Ascending aorta (tissue), 2 donors: ENCODE data around the gene NDFIP2. TPM values are rescaled to one million over a fixed set of nuclear protein-coding genes. Genes with fewer than 3 reads are reported as not detected.

Source experiments
- DNase-seq, 2 donors: peaks; one replicate each; pipeline ENCODE4 v3.0.0-alpha.2; 2019; ENCODE audit warnings: low spot score in 2 of 2
- H3K27ac ChIP-seq, 2 donors: fragments of 200-600 bp; sonication (generic); one replicate each; pipeline ENCODE4 v1.5.1; 2016 to 2017; ENCODE audit warnings: mild to moderate bottlenecking in 1 of 2
- H3K27me3 ChIP-seq: fragments of 200-600 bp; sonication (generic); one replicate; pipeline ENCODE4 v1.5.1; 2017
- H3K36me3 ChIP-seq, 2 donors: fragments of 200-600 bp; sonication (generic); one replicate each; pipeline ENCODE4 v1.5.1; 2016
- H3K4me1 ChIP-seq, 2 donors: fragments of 200-600 bp; sonication (generic); one replicate each; pipeline ENCODE4 v1.5.1; 2016 to 2017; ENCODE audit warnings: mild to moderate bottlenecking in 1 of 2
- H3K4me3 ChIP-seq, 2 donors: fragments of 200-600 bp; sonication (generic); one replicate each; pipeline ENCODE4 v1.5.1; 2016 to 2017; ENCODE audit warnings: mild to moderate bottlenecking in 1 of 2
- H3K9me3 ChIP-seq, 2 donors: fragments of 200-600 bp; sonication (generic); one replicate each; pipeline ENCODE4 v1.5.1; 2016
- intact Hi-C: fragments of 100-400 bp; cut with DNase I; formaldehyde crosslinking; loops from one replicate; pipeline ENCODE4 v1.15.1; 2023
- total RNA-seq: library from RNA; depleted of rRNA; stranded (reverse); fragments of >200 nt; gene quantifications from one replicate; pipeline ENCODE4 v1.1.0, GENCODE V29; 2016
- TF ChIP-seq, protein P1 (sequence below), 3 experiments: fragments of 200-600 bp in 2 of 3; fragments of 450-650 bp in 1 of 3; sonication (generic) in 2 of 3; IDR thresholded peaks; one replicate each; pipeline ENCODE4 v1.5.1; 2016 to 2019; ENCODE audit warnings: antibody characterized with exemption in 3 of 3, mild to moderate bottlenecking in 1 of 3, moderate library complexity in 1 of 3

Gene NDFIP2
- total RNA-seq, 1 donor from 2014 or later: 16.6 TPM

DNA sequence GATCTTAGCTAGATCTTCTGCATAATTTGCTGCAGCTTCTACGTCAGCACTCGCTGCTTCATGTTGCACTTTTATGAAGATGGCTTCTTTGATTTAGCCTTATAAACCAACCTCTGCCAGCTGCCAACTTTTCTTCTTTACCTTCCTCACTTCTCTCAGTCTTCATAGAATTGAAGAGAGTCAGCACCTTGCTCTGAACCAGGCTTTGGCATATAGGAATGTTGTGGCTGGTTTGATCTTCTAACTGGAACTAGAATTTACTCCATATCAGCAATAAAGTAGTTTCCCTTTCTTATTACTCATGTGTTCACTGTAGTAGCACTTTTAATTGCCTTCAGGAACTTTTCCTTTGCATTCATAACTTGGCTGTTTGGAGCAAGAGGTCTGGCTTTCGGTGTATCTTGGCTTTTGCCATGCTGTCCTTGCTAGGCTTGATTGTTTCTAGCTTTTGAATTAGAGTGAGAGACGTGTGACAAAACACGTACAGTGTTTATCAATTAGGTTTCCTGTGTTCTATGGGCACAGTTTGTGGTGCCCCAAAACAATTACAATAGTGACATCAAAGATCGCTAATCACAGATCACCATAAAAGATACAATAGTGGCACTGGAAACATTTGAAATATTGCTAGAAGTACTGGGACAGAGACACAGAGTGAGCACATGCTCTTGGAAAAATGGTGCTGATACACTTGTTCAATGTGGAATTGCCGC, 50.7 kb downstream of the NDFIP2 start:
- Histone ChIP-seq H3K36me3 (no peaks in the 10 kb centered on the region), H3K9me3 (no peaks in the 10 kb centered on the region), H3K27ac (no peak overlapping the region), H3K4me1 (no peaks in the 10 kb centered on the region), H3K4me3 (no peak overlapping the region), H3K27me3 (no peaks in the 10 kb centered on the region)
- TF ChIP-seq, protein P1, sequence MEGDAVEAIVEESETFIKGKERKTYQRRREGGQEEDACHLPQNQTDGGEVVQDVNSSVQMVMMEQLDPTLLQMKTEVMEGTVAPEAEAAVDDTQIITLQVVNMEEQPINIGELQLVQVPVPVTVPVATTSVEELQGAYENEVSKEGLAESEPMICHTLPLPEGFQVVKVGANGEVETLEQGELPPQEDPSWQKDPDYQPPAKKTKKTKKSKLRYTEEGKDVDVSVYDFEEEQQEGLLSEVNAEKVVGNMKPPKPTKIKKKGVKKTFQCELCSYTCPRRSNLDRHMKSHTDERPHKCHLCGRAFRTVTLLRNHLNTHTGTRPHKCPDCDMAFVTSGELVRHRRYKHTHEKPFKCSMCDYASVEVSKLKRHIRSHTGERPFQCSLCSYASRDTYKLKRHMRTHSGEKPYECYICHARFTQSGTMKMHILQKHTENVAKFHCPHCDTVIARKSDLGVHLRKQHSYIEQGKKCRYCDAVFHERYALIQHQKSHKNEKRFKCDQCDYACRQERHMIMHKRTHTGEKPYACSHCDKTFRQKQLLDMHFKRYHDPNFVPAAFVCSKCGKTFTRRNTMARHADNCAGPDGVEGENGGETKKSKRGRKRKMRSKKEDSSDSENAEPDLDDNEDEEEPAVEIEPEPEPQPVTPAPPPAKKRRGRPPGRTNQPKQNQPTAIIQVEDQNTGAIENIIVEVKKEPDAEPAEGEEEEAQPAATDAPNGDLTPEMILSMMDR (IDR thresholded peaks at IDR 0.05): no peak
- intact Hi-C loops: no loop called here
- no peak for DNase-seq

DNA sequence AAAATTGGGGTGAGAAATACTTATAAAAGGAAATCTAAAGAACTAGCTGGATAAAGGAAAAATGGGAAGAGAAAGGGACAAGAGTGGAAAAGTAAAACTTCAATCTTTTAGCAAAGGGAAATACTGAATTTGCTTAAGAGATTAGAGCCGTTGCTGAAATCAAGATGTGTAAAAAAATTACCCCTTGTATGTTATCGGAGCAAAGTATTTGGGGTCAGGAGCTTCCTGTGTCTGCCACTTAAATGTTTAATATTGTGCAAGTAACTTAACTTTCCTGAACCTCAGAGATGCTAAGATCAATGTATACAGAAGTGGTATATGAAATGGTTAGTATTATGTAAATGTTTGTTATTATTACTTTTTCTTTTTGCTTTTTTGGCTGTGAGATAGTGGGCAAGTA, 51.6 kb downstream of the NDFIP2 start:
- Histone ChIP-seq H3K9me3 (no peaks in the 10 kb centered on the region), H3K4me1 (no peaks in the 10 kb centered on the region), H3K27ac (no peak overlapping the region), H3K4me3 (no peak overlapping the region), H3K27me3 (no peaks in the 10 kb centered on the region), H3K36me3 (peaks cover 0 to under 1% of the 10 kb centered on the region in 2 donors)
- intact Hi-C loops: no loop called here
- DNase-seq: no peak
- TF ChIP-seq, protein P1 (IDR thresholded peaks at IDR 0.05): no peak

DNA sequence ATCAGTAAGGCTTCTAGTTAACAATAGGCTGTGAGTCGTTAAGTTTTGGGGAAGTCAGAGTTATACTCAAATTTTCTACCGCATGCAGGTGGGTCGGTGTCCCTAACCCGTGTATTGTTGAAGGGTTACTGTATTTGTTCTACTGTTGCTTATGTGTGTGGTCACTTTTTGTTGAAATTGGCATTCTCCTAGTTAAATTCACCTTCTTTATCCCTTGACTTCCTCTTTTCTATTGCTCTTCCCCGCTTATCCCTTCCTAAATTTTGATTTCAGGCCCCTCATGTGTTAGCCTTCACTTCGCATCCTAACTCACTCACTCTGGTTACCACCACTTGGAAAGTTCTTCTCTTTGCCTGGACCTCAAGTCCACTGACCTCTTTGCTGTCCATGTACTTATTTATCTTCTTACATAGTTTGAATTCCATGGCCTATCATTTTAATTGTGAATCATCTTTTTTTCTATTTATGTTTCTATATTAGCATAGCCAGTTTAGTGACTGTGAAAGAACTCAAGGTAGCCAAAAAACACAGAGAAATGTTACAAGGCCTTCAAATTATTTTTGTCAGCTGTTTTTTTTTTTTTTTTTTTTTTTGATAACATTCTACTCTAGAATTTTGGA, 52.9 kb downstream of the NDFIP2 start:
- intact Hi-C loops: no loop called here

DNA sequence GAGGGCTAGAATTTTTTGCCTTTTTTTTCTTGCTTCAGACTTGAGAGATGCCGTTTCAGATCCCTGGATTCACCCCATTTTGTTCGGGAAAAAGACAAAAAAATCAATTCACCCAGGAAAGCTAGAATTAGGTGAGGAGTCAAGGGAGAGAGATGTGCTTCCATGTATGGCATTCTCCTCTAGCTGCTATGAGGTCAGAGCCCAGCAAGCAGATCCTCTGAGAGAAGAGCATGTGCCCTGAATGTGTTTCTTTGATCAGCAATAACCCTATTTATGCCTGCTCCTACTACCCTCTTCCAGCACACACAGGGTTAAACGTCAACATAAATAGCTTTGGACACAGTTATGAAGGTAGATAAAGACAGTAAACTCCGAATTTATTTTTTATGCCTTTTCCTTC, 53.6 kb downstream of the NDFIP2 start:
- no peaks in the 10 kb centered on the region for H3K27me3 ChIP-seq
- H3K4me3 ChIP-seq: no peak overlapping the region
- TF ChIP-seq, protein P1 (IDR thresholded peaks at IDR 0.05): no peak
- H3K4me1 ChIP-seq: no peaks in the 10 kb centered on the region
- intact Hi-C loops: no loop called here
- no peaks in the 10 kb centered on the region for H3K9me3 ChIP-seq
- DNase-seq: no peak
- H3K27ac ChIP-seq: no peak overlapping the region
- H3K36me3 ChIP-seq: peaks cover 0 to 3% of the 10 kb centered on the region in 2 donors

More for the DNA sequence above, 52.9 kb downstream of the NDFIP2 start:
- Histone ChIP-seq H3K27me3 (no peaks in the 10 kb centered on the region), H3K4me3 (no peak overlapping the region), H3K4me1 (no peaks in the 10 kb centered on the region), H3K36me3 (peaks cover 0 to 3% of the 10 kb centered on the region in 2 donors), H3K9me3 (no peaks in the 10 kb centered on the region), H3K27ac (no peak overlapping the region)
- TF ChIP-seq, protein P1 (IDR thresholded peaks at IDR 0.05): no peak
- DNase-seq: no peak

DNA sequence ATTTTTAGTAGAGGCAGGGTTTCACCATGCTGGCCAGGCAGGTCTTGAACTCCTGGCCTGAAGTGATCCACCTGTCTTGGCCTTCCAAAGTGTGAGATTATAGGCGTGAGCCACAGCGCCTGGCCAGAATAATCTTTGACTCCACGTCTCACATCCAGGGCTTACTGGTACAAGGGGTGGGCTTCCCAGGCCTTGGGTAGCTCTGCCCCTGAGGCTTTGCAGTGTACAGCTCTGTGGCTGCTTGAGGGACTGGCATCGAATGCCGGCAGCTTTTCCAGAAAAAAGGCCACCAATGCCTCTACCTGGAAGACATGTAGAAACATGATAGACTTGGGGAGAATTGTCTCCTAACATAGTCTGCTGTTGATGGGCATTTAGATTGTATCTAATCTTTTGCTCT, 57.8 kb downstream of the NDFIP2 start:
- TF ChIP-seq, protein P1 (IDR thresholded peaks at IDR 0.05): no peak
- no peak overlapping the region for H3K27ac ChIP-seq
- no peak for DNase-seq
- H3K9me3 ChIP-seq: no peaks in the 10 kb centered on the region
- no peaks in the 10 kb centered on the region for H3K27me3 ChIP-seq
- H3K4me3 ChIP-seq: no peak overlapping the region
- peaks cover 0 to 3% of the 10 kb centered on the region in 2 donors for H3K36me3 ChIP-seq
- intact Hi-C loops: no loop called here
- no peaks in the 10 kb centered on the region for H3K4me1 ChIP-seq
